Stimulated activated CD4-positive, alpha-beta T cell treated with anti-CD3 and anti-CD28 coated beads, Interleukin-15, amount 100 ng/mL, for 48 hours (primary cell): ENCODE results near the gene AP4B1.
"Not testable (repeated sequence)": the region's sequence is repeated elsewhere in the genome, so short reads cannot be mapped to it uniquely, and the experiment has no call there.

ENCODE experiments used
- DNase-seq, 2 donors: peaks; one replicate each; pipeline ENCODE4 v3.0.0-alpha.2; 2020; ENCODE audit warnings: low read depth in 2 of 2

The AP4B1 gene

DNA sequence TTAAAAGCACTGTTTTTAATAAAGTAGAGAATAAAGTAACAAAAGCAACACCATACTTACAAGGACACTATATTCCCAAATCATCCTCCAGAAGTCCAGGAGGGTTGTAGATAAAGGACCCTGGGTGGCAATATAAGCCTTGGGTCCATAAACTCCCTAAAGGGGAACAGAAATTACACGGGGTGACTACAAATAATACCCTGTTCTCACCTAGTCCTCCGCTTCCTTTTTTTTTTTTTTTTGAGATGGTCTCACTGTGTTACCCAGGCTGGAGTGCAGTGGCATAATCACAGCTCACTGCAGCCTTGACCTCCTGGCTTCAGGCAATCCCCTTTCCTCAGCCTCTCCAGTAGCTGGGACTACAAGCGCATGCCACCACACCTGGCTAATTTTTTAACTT lies 46.2 kb downstream of the AP4B1 start:
- DNase-seq = no peak

DNA sequence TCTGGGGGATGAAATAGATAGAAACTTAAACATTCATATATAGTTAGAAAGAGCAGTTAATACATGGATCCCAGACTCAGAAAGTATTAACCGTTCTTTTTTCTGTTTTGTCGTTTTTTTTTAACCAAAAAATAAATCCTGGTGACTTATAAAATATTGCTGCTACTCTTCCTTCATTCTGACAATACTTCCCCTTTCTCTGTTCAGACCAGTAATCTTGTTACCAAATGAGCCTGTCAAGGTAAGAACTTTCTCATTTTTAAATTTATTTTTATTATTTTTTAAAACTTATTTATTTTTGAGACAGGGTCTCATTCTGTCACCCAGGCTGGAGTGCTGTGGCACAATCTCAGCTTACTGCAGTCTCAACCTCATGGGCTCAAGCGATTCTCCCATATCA lies 46.8 kb downstream of the AP4B1 start:
- no peak for DNase-seq

DNA sequence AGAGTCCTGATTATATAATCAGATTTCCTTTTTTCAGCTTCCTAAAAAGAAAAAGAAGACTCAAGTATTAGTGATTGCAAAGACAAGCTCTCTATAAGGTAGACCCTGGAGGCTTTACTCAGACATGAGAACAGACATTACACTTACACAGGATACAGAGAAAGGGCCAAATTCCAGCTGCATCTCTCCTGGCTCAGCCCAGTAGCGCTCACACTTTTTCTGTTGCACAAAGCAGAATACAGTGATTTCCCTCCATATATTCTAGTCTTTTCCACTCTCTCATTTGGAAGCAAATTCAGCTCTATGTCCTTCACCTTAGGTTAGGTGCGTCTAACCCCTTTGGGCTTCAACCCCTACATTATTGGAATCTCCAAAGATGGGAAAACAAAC lies 48.2 kb downstream of the AP4B1 start:
- DNase-seq = no peak

DNA sequence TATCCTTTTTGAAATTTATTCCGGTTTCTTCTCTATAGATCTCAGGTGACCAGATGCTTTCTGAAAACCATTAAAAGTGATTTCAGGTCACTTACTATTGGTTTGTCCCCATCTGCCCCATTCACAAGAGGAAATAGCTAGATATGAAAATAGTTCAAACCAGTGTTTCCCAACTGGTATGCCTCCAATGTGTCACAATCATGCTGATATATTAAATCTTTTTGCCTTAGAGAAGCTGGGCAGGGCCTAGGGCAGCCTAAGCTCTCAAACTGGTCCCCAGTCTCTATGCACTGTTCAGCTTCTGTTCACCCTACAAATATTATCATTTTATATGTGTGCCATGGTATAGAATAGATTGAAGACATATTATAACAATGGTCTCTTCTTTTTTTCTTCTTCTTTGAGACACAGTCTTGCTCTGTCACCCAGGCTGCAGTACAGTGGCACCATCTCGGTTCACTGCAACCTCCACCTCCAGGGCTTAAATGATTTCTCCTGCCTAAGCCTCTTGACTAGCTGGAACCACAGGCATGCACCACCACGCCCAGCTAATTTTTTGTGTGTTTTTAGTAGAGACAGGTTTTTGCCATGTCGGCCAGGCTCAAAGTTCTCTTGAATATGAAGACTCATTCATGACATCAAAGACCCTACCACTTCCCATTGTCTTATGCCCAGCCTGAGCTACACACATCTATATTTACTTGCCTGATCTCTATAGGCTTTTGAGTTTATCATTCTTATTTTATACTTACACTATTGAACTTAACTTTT lies 48.8 kb downstream of the AP4B1 start:
- DNase-seq = no peak

DNA sequence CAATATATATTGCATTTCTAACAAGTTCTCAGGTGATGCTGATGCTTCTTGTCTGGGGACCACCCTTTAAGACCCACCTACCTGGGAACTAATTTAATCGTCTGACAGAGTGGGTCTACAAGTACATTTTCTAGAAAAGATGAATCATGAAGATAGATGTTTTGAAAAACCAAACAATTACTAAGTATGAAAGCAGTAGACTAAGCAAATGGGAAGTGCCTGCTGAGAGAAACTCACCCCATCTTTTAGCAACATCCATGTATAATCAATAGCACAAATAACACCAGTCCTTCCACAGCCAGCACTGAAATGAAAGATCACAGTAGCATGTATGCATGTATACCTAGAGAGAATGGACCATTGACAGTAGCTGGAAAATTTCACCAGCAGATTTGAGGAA lies 50.4 kb downstream of the AP4B1 start:
- no peak for DNase-seq

DNA sequence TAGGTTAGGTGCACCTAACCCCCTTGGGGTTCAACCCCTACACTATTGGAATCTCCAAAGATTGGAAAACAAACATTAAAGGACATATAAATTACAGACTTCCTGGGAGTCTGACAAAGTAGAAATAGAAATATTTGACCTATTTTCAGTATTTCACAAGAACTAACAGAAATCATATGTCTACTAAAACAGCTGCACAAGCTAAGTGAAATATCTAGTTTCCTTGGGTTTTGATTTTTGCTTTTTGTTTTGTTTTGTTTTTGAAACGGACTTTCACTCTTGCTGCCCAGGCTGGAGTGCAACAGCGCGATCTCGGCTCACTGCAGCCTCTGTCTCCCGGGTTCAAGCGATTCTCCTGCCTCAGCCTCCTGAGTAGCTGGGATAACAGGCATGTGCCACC lies 51.9 kb downstream of the AP4B1 start:
- not testable (repeated sequence) for DNase-seq

DNA sequence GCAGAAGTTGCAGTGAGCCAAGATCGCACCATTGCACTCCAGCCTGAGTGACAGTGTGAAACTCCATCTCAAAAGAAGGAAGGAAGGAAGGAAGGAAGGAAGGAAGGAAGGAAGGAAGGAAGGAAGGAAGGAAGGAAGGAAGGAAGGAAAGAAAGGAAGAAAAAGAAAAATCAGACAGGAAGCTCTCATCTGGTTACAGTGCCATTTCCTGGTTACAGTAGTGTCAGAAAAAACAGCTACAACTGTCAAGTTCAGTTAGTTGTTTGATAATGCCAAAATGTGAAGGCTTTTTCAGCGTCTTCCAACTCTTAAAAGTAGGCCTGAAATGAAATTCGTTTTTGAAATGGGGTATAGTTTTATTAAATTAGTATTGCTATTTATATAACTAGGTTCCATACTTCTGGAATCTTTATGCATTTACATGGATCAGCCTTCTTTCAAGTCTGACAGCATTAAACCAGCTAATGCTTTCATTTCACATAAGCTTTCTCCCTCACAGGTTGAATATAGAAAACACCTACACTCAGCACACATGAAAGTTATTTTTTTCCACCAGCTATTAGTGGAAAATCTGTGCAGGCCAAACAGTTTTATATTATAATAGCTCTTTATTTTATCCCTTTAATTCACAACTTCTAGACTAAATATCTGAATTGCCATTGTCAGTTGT lies 54.3 kb downstream of the AP4B1 start:
- no peak for DNase-seq

DNA sequence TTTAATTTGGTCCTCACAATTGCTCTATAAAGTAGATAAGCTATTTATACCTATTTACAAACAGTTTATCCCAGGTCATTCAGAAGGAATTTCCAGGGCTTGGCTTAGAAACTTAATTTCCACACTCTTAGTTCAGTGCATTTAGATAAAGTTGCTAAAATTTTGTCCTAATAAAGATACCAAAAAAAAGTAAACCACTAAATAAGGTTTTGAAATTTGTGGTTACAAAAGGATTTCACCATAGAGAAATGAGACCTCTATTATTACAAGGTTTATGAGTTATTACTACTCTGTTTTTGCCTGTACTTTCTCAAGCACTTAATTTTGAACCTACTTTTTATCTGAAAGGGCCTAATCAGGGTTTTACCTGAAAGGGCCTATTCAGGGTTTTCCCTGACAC lies 55.5 kb downstream of the AP4B1 start:
- DNase-seq = no peak

DNA sequence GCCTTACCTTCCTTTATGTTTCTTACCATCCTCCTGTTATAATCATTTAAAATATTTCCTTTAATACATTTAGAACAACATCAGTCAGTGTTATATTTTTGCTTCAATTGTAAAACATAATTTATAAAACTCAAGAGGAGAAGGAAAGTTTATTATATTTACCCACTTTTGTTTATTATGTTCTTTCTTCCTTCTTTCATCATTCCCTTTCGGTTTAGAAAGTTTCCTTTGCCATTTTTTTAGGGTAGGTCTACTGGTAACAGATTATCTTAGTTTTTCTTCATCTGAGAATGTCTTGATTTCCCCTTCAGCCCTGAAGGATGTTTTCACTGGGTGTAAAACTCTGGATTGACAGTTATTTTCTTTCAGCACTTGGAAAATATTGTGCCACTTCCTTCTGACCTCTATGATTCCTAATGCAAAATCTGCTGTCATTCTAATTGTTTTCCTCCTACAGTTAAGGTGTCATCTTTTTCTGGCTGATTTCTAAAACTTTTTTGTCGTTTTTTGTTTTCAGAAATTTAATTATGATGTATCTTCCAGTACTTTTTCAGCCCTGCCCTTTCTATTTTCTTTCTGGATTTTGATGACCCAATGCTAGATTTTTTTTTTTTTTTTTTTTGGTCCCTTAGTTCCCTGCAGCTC lies 58.1 kb downstream of the AP4B1 start:
- DNase-seq = no peak
